ENCODE results near the gene CTDP1. TPM values are rescaled to one million over a fixed set of nuclear protein-coding genes. Genes with fewer than 3 reads are reported as not detected.

Gene CTDP1
- total RNA-seq, 4 donors from 2014 or later: 18.6 to 35.3 (median 27.4) TPM

DNA sequence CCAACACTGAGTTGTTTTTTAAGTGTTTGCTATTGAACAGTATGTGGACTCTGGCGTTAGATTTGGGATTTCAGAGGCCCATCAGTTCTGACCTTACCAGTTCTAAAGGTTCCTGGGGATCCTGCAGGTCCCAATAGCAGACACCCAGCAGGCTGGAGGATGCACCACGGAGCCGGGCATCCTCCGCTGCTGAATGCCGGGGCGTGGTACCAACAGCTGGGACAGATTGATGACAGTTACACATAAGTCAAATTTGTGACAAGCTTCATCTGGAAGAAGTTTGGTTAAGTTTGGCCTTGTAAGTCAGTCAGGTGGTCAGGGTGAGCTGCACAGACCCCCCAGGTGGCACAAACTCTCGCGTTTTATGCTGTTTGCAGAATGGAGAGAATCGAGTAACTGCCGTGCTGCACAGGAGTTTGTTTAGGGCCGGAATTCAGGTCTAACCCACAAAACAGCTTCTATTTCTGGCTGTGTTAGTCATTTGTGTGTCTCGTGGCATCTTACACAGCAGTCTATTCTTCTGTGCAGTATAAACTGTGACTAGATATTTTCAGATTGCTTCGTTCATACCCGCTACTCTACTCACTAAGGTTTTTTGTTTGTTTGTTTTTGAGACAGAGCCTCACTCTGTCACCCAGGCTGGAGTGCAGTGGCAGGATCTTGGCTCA lies 19.2 kb downstream of the CTDP1 start:
- TF ChIP-seq EP300 (IDR thresholded peaks at IDR 0.05): no peak
- no peak for TF ChIP-seq POLR2AphosphoS5 (IDR thresholded peaks at IDR 0.05)
- no peak for TF ChIP-seq POLR2A (IDR thresholded peaks at IDR 0.05)
- TF ChIP-seq, protein P1, sequence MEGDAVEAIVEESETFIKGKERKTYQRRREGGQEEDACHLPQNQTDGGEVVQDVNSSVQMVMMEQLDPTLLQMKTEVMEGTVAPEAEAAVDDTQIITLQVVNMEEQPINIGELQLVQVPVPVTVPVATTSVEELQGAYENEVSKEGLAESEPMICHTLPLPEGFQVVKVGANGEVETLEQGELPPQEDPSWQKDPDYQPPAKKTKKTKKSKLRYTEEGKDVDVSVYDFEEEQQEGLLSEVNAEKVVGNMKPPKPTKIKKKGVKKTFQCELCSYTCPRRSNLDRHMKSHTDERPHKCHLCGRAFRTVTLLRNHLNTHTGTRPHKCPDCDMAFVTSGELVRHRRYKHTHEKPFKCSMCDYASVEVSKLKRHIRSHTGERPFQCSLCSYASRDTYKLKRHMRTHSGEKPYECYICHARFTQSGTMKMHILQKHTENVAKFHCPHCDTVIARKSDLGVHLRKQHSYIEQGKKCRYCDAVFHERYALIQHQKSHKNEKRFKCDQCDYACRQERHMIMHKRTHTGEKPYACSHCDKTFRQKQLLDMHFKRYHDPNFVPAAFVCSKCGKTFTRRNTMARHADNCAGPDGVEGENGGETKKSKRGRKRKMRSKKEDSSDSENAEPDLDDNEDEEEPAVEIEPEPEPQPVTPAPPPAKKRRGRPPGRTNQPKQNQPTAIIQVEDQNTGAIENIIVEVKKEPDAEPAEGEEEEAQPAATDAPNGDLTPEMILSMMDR (IDR thresholded peaks at IDR 0.05): no peak
- DNase-seq (ENCODE audit: low spot score in 2 of 2): no peak
- Histone ChIP-seq H3K4me1 (no peaks in the 10 kb centered on the region), H3K27ac (no peak overlapping the region), H3K36me3 (peaks cover 63% of the 10 kb centered on the region), H3K27me3 (no peaks in the 10 kb centered on the region), H3K4me3 (no peak overlapping the region), H3K9me3 (no peaks in the 10 kb centered on the region)
- WGBS: 91% methylated on average over 8 of the region's 14 CpGs

DNA sequence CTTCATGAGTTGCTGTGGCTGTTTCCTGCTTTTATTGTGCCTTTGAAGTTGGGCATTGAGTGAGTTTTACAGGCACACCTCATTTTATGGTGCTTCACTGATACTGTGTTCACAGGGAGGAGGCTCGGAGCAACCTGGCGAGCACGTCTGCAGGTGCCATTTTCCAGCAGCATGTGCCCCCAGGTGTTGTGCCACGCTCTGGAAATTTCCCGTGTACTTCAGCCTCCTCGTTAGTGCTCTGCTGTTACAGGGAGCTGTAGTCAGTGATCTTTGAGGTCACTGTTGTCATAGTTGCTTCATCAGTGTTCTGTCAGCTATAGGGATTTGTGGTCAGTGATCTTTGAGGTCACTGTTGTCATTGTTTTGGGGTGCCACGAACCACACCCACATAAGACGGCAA lies 20.1 kb downstream of the CTDP1 start:
- H3K36me3 ChIP-seq: peaks cover 72% of the 10 kb centered on the region
- TF ChIP-seq EP300 (IDR thresholded peaks at IDR 0.05): no peak
- no peak for TF ChIP-seq POLR2AphosphoS5 (IDR thresholded peaks at IDR 0.05)
- no peak for TF ChIP-seq POLR2A (IDR thresholded peaks at IDR 0.05)
- TF ChIP-seq, protein P1 (IDR thresholded peaks at IDR 0.05): no peak
- no peak overlapping the region for H3K4me3 ChIP-seq
- no peak overlapping the region for H3K27ac ChIP-seq
- WGBS: 95% methylated on average over 8 of the region's 8 CpGs
- H3K4me1 ChIP-seq: no peaks in the 10 kb centered on the region
- DNase-seq (ENCODE audit: low spot score in 2 of 2): no peak
- H3K27me3 ChIP-seq: no peaks in the 10 kb centered on the region
- no peaks in the 10 kb centered on the region for H3K9me3 ChIP-seq

DNA sequence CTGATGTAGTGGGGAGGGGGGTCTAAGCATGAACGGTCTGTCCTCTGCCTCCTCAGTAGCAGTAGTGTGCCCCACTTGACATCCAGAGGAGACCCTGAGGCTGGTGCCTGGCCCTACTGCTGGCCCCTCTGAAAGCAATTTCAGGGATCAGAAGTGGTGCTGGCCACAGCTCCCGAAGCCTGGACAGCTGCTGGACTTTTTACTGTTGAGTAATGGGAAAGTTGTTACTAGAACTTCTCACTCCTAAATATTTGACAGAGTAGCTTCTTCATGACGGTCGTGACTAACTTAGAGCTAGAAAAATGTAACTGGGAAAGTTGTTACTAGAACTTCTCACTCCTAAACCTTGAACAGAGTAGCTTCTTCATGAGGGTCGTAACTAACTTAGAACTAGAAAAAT lies 23.3 kb downstream of the CTDP1 start:
- 88% methylated on average over 5 of the region's 5 CpGs for WGBS
- Histone ChIP-seq H3K27ac (no peak overlapping the region), H3K4me1 (no peaks in the 10 kb centered on the region), H3K36me3 (peaks cover 74% of the 10 kb centered on the region), H3K27me3 (no peaks in the 10 kb centered on the region), H3K4me3 (no peak overlapping the region), H3K9me3 (no peaks in the 10 kb centered on the region)
- DNase-seq (ENCODE audit: low spot score in 2 of 2): no peak
- TF ChIP-seq EP300 (IDR thresholded peaks at IDR 0.05): no peak
- no peak for TF ChIP-seq POLR2AphosphoS5 (IDR thresholded peaks at IDR 0.05)
- TF ChIP-seq, protein P1 (IDR thresholded peaks at IDR 0.05): no peak
- TF ChIP-seq POLR2A (IDR thresholded peaks at IDR 0.05): no peak

DNA sequence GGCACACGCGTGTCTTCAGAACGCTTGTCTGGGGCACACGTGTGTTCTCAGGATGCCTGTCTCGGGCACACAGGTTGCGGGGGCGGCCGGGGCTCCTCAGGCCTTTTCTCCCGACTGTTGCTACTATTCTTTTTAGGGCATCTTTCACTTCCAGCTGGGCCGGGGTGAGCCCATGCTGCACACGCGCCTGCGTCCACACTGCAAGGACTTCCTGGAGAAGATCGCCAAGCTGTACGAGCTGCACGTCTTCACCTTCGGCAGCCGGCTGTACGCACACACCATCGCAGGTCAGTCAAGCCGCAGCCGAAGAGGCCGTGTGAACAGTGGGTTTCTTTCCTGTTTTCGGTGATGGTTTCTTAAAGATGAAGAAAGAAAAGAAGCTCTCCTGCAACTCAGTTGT lies 25.0 kb downstream of the CTDP1 start:
- Histone ChIP-seq H3K4me1 (no peaks in the 10 kb centered on the region), H3K4me3 (no peak overlapping the region), H3K9me3 (no peaks in the 10 kb centered on the region), H3K36me3 (peaks cover 73% of the 10 kb centered on the region), H3K27me3 (no peaks in the 10 kb centered on the region), H3K27ac (no peak overlapping the region)
- DNase-seq (ENCODE audit: low spot score in 2 of 2): no peak
- TF ChIP-seq POLR2A (IDR thresholded peaks at IDR 0.05) (no peak), POLR2AphosphoS5 (IDR thresholded peaks at IDR 0.05) (no peak), EP300 (IDR thresholded peaks at IDR 0.05) (no peak)
- TF ChIP-seq, protein P1 (IDR thresholded peaks at IDR 0.05): no peak
- 96% methylated on average over 24 of the region's 24 CpGs for WGBS

DNA sequence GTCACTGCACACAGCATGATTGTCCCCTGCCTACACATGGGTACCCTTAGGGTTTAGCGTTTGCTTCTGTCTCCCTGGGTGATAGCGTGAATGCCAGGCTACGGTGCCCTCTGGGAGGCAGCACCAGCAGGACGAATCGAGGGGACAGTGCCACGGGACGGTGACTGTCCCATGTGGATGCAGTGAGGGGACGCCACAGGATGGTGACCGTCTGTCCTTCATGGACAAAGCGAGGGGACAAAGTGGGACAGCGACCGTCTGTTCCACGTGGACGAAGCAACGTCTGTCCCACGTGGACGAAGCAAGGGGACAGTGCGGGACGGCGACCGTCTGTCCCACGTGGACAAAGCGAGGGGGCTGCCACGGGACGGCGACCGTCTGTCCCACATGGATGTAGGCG lies 25.7 kb downstream of the CTDP1 start:
- no peak overlapping the region for H3K4me3 ChIP-seq
- H3K9me3 ChIP-seq: no peaks in the 10 kb centered on the region
- no peaks in the 10 kb centered on the region for H3K4me1 ChIP-seq
- DNase-seq (ENCODE audit: low spot score in 2 of 2): no peak
- no peaks in the 10 kb centered on the region for H3K27me3 ChIP-seq
- peaks cover 71% of the 10 kb centered on the region for H3K36me3 ChIP-seq
- no peak for TF ChIP-seq EP300 (IDR thresholded peaks at IDR 0.05)
- TF ChIP-seq POLR2A (IDR thresholded peaks at IDR 0.05): no peak
- TF ChIP-seq, protein P1 (IDR thresholded peaks at IDR 0.05): no peak
- no peak for TF ChIP-seq POLR2AphosphoS5 (IDR thresholded peaks at IDR 0.05)
- no peak overlapping the region for H3K27ac ChIP-seq
- WGBS: 93% methylated on average over 28 of the region's 28 CpGs

Measured in suprapubic skin (tissue), 4 donors.